OCI-LY3 (cell line): ENCODE data around the gene DCTN3.

ENCODE experiments used
- CTCF ChIP-seq: fragments of 200-600, 300-600 bp; sonication (generic); IDR thresholded peaks from 2 replicates; pipeline ENCODE4 v1.5.1; 2014; ENCODE audit warnings: antibody characterized with exemption, low read length, low read depth
- EZH2phosphoT487 ChIP-seq: fragments of 200-600 bp; shearing (Covaris generic); IDR thresholded peaks from 2 replicates; pipeline ENCODE4 v1.6.1; 2018; ENCODE audit warnings: antibody characterized with exemption, mixed run types, low read depth

GRCh38 chr9:34659592-34660253 is 39.4 kb upstream of the DCTN3 start:
- no peak for TF ChIP-seq CTCF
- no peak for TF ChIP-seq EZH2phosphoT487
